Activated CD8-positive, alpha-beta T cell treated with anti-CD3 and anti-CD28 coated beads for 36 hours (primary cell): ENCODE measurements around the gene LIN37. TPM values are rescaled to one million over a fixed set of nuclear protein-coding genes. Genes with fewer than 3 reads are reported as not detected.
A peak's percentile ranks its signal among the peaks of the same experiment; 100 is the strongest.

ENCODE experiments used
- ATAC-seq: fragments of 200-7000 bp; cut with Tn5 transposase; one replicate; pipeline ENCODE4 v1.10.0; 2021; ENCODE audit warnings: mild to moderate bottlenecking, moderate library complexity
- CTCF ChIA-PET: fragments of 350-600 bp; sonication (Branson Sonifier 250); formaldehyde crosslinking; loops from one replicate; lab custom pipeline; 2021; ENCODE audit warnings: antibody characterized with exemption; lab: Charles Lee
- POLR2A ChIA-PET: fragments of 350-600 bp; sonication (Branson Sonifier 250); formaldehyde crosslinking; loops from one replicate; lab custom pipeline; 2021; ENCODE audit warnings: antibody characterized with exemption; lab: Charles Lee
- DNase-seq: peaks from one replicate; pipeline ENCODE4 v3.0.0-alpha.2; 2020
- H3K27ac Mint-ChIP-seq: one replicate; pipeline ENCODE4 v1.8.0; 2021; ENCODE audit warnings: mild to moderate bottlenecking, mixed read lengths
- H3K27me3 Mint-ChIP-seq: one replicate; pipeline ENCODE4 v1.8.0; 2021; ENCODE audit warnings: mixed read lengths
- H3K36me3 Mint-ChIP-seq: one replicate; pipeline ENCODE4 v1.8.0; 2021; ENCODE audit warnings: low read depth, mixed read lengths
- H3K4me1 Mint-ChIP-seq: one replicate; pipeline ENCODE4 v1.8.0; 2021; ENCODE audit warnings: low read depth, mixed read lengths
- H3K4me3 Mint-ChIP-seq: one replicate; pipeline ENCODE4 v1.8.0; 2021; ENCODE audit warnings: mild to moderate bottlenecking, moderate library complexity, mixed read lengths
- H3K9me3 Mint-ChIP-seq: one replicate; pipeline ENCODE4 v1.8.0; 2021; ENCODE audit warnings: mixed read lengths
- intact Hi-C: fragments of 100-400 bp; cut with micrococcal nuclease; formaldehyde crosslinking; loops from one replicate; pipeline ENCODE4 v1.10.0; 2022
- total RNA-seq, 2 experiments: library from RNA; stranded (reverse); gene quantifications; one replicate each; pipeline ENCODE4 v1.2.3, GENCODE V29; 2021
- TF ChIP-seq, protein P1 (sequence below): fragments of 200-600 bp; IDR thresholded peaks from one replicate; pipeline ENCODE4 v1.8.0; 2022; ENCODE audit warnings: antibody characterized with exemption, mild to moderate bottlenecking

Gene LIN37
- total RNA-seq, 2 experiments from 2014 or later: 4.5 to 7.8 TPM

DNA sequence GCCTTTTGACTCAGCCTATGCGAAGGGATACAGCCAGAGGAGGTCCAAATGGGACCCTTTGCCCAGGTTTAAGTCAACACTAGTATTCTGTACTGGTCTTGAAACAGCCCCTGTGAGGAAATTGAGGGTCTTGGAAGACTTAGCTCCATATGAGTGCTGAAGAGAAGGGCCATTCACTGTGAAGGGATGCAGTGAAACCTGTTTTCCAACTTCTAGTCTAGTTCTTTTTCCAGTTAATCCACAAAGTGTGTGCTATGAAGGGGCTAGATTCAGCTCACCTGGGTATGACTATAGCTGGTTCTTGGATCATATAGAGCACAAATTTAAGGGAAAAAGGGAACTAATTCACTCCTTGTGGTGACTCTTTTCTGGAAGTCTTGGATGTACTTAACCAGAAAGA, 40.0 kb upstream of the LIN37 start:
- intact Hi-C loops: no loop called here
- CTCF ChIA-PET: interaction anchor here (1.6 to 2.1 kb wide), 2 partner anchors 10 to 14 kb away, joined by 5 to 6 read pairs; no protein-coding TSS in a partner anchor
- H3K27me3 Mint-ChIP-seq: no peaks in the 10 kb centered on the region
- DNase-seq (no peak), ATAC-seq (no peak)
- TF ChIP-seq, protein P1, sequence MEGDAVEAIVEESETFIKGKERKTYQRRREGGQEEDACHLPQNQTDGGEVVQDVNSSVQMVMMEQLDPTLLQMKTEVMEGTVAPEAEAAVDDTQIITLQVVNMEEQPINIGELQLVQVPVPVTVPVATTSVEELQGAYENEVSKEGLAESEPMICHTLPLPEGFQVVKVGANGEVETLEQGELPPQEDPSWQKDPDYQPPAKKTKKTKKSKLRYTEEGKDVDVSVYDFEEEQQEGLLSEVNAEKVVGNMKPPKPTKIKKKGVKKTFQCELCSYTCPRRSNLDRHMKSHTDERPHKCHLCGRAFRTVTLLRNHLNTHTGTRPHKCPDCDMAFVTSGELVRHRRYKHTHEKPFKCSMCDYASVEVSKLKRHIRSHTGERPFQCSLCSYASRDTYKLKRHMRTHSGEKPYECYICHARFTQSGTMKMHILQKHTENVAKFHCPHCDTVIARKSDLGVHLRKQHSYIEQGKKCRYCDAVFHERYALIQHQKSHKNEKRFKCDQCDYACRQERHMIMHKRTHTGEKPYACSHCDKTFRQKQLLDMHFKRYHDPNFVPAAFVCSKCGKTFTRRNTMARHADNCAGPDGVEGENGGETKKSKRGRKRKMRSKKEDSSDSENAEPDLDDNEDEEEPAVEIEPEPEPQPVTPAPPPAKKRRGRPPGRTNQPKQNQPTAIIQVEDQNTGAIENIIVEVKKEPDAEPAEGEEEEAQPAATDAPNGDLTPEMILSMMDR: no peak
- H3K36me3 Mint-ChIP-seq: peaks cover 4% of the 10 kb centered on the region
- H3K27ac Mint-ChIP-seq: peak overlapping the region; percentile 42
- peaks cover 2% of the 10 kb centered on the region for H3K9me3 Mint-ChIP-seq
- peaks cover 39% of the 10 kb centered on the region for H3K4me1 Mint-ChIP-seq
- POLR2A ChIA-PET: interaction anchor here (0.8 to 8.8 kb wide), 3 partner anchors 9 to 36 kb away, joined by 3 to 215 read pairs (median 5); no protein-coding TSS in a partner anchor
- H3K4me3 Mint-ChIP-seq: no peak overlapping the region

DNA sequence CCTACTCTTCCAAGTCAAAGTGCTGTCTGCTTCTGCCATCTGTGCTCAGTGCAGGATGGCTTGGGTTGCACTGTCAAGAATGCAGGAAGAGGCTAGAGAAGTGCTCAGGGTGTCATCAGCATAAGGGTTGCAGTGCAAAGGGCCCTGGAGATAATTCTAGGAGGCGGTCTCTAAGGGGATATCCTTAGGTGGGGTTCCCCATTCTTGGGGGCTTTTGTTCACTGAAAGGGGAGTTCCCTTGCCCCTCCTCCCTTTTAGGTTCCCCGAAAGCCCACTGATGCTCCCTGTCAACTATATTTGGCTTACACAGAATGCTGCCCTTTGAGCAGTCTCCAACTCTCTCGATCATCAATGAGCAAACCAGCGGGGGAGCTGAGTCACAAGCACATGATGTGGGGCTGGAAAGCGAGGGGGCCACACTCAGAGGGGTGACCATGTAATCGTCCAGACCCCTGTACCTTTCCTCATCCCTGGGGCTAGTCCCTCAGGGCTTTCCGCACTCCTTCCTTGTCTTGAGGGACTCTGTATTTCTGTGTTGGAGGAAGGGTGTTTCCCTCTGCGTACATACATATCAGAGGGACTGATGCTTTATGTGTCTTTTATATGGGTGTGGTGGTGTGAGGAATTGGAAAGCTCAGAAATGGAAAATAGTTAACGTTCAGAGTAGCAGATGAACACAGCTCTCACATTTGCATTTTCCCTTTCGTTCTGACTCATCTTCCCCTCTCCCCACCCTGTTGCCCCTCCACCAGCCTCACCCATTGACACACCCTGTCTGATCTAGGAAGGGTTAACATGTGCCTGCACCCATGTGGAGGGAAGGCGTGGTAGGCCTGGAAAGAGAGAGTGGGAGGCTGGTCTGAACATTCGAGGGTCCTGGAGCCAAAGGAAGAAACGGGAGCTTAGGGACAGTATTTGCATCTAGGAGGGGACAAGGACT, 37.3 kb upstream of the LIN37 start:
- Mint-ChIP-seq H3K36me3 (peaks cover 31% of the 10 kb centered on the region), H3K9me3 (peaks cover 2% of the 10 kb centered on the region), H3K27me3 (no peaks in the 10 kb centered on the region), H3K27ac (peak overlapping the region; percentile 100), H3K4me3 (peak overlapping the region; percentile 73), H3K4me1 (peaks cover 38% of the 10 kb centered on the region)
- ChIA-PET POLR2A (interaction anchor here (0.5 to 8.8 kb wide), 11 partner anchors 12 to 283 kb away, joined by 3 to 215 read pairs (median 3); partner anchors contain the start of genes IGFLR1, LIN37, PSENEN and U2AF1L4), CTCF (interaction anchor here (1.0 to 6.4 kb wide), 7 partner anchors 12 to 162 kb away, joined by 3 to 137 read pairs (median 4); partner anchors contain the start of genes COX6B1 and IGFLR1)
- ATAC-seq (peak; percentile 55), DNase-seq (peak; percentile 95)
- intact Hi-C loops: loop anchor here (2.0 to 10.0 kb wide), 3 partner anchors 14 to 224 kb away; partner anchors contain the start of genes LIN37, LRFN3, PSENEN and U2AF1L4
- TF ChIP-seq, protein P1: no peak

DNA sequence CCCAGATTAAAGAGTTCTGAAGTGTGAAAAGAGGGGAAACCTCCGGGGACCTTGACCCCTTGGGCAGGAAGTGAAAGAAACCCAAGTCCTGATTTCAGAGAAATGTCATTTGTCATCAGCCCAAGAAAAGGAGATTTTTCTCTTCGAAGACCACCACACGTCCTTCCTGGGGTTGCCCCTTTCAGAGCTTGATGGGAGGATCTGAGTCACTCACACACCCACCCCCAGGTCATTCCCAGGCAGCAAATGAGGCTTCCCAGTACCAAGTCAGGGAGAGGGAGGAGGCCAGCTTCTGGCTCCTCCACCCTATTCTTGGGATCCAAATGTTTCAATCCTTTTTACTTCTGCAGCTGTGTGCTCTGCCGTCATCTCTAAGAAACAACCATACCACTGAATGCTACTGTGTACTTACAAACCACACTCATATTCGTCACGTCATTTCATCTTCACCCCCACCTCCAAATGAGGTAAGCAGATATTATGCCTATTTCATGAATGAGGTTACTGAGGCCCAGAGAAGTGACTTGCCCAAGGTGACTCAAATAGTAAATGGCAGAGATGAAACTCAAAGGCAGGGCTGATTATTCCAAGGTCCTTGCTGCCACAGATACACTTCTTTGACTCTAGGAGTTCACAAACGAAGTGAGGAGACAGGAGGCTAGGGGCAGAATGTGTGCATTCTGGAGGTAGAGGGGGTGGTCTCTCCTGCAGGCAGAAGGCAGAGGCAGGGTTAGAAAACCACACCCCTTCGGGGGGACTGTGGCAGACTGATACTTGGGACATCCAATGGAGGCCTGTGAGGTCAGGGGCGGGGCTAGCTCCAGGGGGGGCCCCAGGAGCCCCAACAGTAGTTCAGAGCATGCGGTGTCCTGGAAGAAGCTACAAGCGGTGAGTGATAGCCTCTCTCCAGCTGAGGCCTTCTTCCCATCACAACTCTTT, 35.5 kb upstream of the LIN37 start:
- Mint-ChIP-seq H3K9me3 (peaks cover 2% of the 10 kb centered on the region), H3K4me3 (peak overlapping the region; percentile 83), H3K36me3 (peaks cover 46% of the 10 kb centered on the region), H3K4me1 (peaks cover 38% of the 10 kb centered on the region), H3K27me3 (no peaks in the 10 kb centered on the region), H3K27ac (peak overlapping the region; percentile 100)
- CTCF ChIA-PET: interaction anchor here (1.0 to 6.4 kb wide), 8 partner anchors 14 to 69 kb away, joined by 3 to 137 read pairs (median 6); partner anchors contain the start of genes IGFLR1, LIN37, PSENEN and U2AF1L4
- ATAC-seq (peak; percentile 32), DNase-seq (peak; percentile 95)
- intact Hi-C loops: loop anchor here (2.0 to 10.0 kb wide), 3 partner anchors 34 to 222 kb away; partner anchors contain the start of genes HCST, LIN37, LRFN3 and PSENEN
- POLR2A ChIA-PET: interaction anchor here (0.7 to 8.8 kb wide), 16 partner anchors 7 to 218 kb away, joined by 3 to 215 read pairs (median 4); partner anchors contain the start of genes HSPB6, IGFLR1, LIN37 and PROSER3
- TF ChIP-seq, protein P1: no peak

DNA sequence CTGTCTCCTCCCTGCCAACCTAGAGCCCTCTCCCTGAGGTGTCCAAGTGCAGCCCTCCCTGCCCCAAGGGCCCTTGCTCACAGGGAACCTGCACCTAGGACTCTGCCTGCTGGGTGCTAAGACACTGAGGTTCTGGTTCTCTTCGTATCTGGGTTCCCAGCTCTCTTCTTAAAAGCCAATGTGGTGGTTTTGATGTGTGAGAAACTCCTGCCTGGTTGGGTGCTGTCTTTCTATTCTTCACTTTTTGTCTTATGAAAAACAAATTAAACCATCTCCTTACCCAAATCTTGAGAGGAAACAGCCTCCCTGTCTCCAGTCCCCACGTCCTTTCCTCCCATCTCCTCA, 34.9 kb upstream of the LIN37 start:
- POLR2A ChIA-PET: interaction anchor here (0.7 to 8.8 kb wide), 13 partner anchors 8 to 217 kb away, joined by 3 to 215 read pairs (median 4); partner anchors contain the start of genes HSPB6, IGFLR1, LIN37 and PROSER3

More for the DNA sequence above, 34.9 kb upstream of the LIN37 start:
- Mint-ChIP-seq H3K36me3 (peaks cover 47% of the 10 kb centered on the region), H3K4me1 (peaks cover 31% of the 10 kb centered on the region), H3K9me3 (peaks cover 2% of the 10 kb centered on the region), H3K27me3 (no peaks in the 10 kb centered on the region), H3K4me3 (peak overlapping the region; percentile 83), H3K27ac (peak overlapping the region; percentile 100)
- intact Hi-C loops: loop anchor here (2.0 to 10.0 kb wide), 3 partner anchors 34 to 221 kb away; partner anchors contain the start of genes HCST, LIN37, LRFN3 and PSENEN
- no peak for ATAC-seq
- TF ChIP-seq, protein P1: no peak
- DNase-seq: no peak
- CTCF ChIA-PET: interaction anchor here (1.0 to 6.4 kb wide), 8 partner anchors 14 to 69 kb away, joined by 3 to 137 read pairs (median 6); partner anchors contain the start of genes IGFLR1, LIN37, PSENEN and U2AF1L4
